ENCODE results near the gene SYNE1. TPM values are rescaled to one million over a fixed set of nuclear protein-coding genes. Genes with fewer than 3 reads are reported as not detected.
"Not testable (repeated sequence)": the region's sequence is repeated elsewhere in the genome, so short reads cannot be mapped to it uniquely, and the experiment has no call there.

Gene SYNE1
- total RNA-seq, 1 donor from 2014 or later: 6.0 TPM

- H2AFZ ChIP-seq (replicated peaks): no peak overlapping the region
These were observed 307.3 kb downstream of the SYNE1 start for GRCh38 chr6:152329638-152330448.

GRCh38 chr6:152328200-152328599 is 309.0 kb downstream of the SYNE1 start:
- H3K9me3 Mint-ChIP-seq; H2AFZ ChIP-seq (replicated peaks); H3K4me1 Mint-ChIP-seq; H3K79me2 ChIP-seq (ENCODE audit: low read depth); H3K9me3 ChIP-seq (ENCODE audit: low read depth); H3K4me1 ChIP-seq; H3K9ac ChIP-seq; H3K27ac ChIP-seq; H3K27ac Mint-ChIP-seq; H3F3A ChIP-seq (ENCODE audit: low read depth); DNase-seq (ENCODE audit: low spot score); H3K36me3 ChIP-seq; H3K27me3 Mint-ChIP-seq (ENCODE audit: insufficient read depth, low read depth); H3K27me3 ChIP-seq; H3K4me3 Mint-ChIP-seq; H3K4me2 ChIP-seq; H3K4me3 ChIP-seq; H4K20me1 ChIP-seq (ENCODE audit: low read depth): not testable (repeated sequence)
- peaks cover 26% of the 10 kb centered on the region for H3K36me3 Mint-ChIP-seq

More at GRCh38 chr6:152329638-152330448, 307.3 kb downstream of the SYNE1 start:
- Mint-ChIP-seq H3K4me3 (no peak overlapping the region), H3K27me3 (ENCODE audit: insufficient read depth, low read depth) (no peaks in the 10 kb centered on the region), H3K27ac (no peak overlapping the region), H3K36me3 (peaks cover 21% of the 10 kb centered on the region), H3K4me1 (no peaks in the 10 kb centered on the region), H3K9me3 (no peaks in the 10 kb centered on the region)
- H3K27ac ChIP-seq: no peak overlapping the region
- no peak for TF ChIP-seq CTCF (IDR thresholded peaks at IDR 0.05)
- no peak for TF ChIP-seq EZH2phosphoT487 (IDR thresholded peaks at IDR 0.05)
- no peak for TF ChIP-seq EZH2 (IDR thresholded peaks at IDR 0.05)
- H3K9me3 ChIP-seq (ENCODE audit: low read depth): no peaks in the 10 kb centered on the region
- H3K27me3 ChIP-seq: no peaks in the 10 kb centered on the region
- H3K4me2 ChIP-seq: no peak overlapping the region
- H3K36me3 ChIP-seq: no peaks in the 10 kb centered on the region
- no peak overlapping the region for H3K9ac ChIP-seq
- H4K20me1 ChIP-seq (ENCODE audit: low read depth): no peaks in the 10 kb centered on the region
- no peak overlapping the region for H3K4me3 ChIP-seq
- no peak for DNase-seq (ENCODE audit: low spot score)
- no peaks in the 10 kb centered on the region for H3K4me1 ChIP-seq
- no peaks in the 10 kb centered on the region for H3K79me2 ChIP-seq (ENCODE audit: low read depth)
- H3F3A ChIP-seq (ENCODE audit: low read depth): no peaks in the 10 kb centered on the region

- no peaks in the 10 kb centered on the region for H3K4me1 Mint-ChIP-seq
- peaks cover 13% of the 10 kb centered on the region for H3K36me3 Mint-ChIP-seq
- no peak overlapping the region for H3K27ac ChIP-seq
- H3K9ac ChIP-seq: no peak overlapping the region
- no peak for TF ChIP-seq CTCF (IDR thresholded peaks at IDR 0.05)
- no peak for TF ChIP-seq EZH2phosphoT487 (IDR thresholded peaks at IDR 0.05)
- TF ChIP-seq EZH2 (IDR thresholded peaks at IDR 0.05): no peak
- H3K4me1 ChIP-seq: no peaks in the 10 kb centered on the region
- H3K4me3 ChIP-seq: no peak overlapping the region
- H3K4me3 Mint-ChIP-seq: no peak overlapping the region
- no peaks in the 10 kb centered on the region for H3K27me3 ChIP-seq
- no peaks in the 10 kb centered on the region for H3K27me3 Mint-ChIP-seq (ENCODE audit: insufficient read depth, low read depth)
- DNase-seq (ENCODE audit: low spot score): no peak
- H3K4me2 ChIP-seq: no peak overlapping the region
- peak overlapping the region; percentile 79 for H3K27ac Mint-ChIP-seq
- H3K79me2 ChIP-seq (ENCODE audit: low read depth): no peaks in the 10 kb centered on the region
- no peak overlapping the region for H2AFZ ChIP-seq (replicated peaks)
- no peaks in the 10 kb centered on the region for H3K9me3 Mint-ChIP-seq
- H3K9me3 ChIP-seq (ENCODE audit: low read depth): no peaks in the 10 kb centered on the region
- no peaks in the 10 kb centered on the region for H3F3A ChIP-seq (ENCODE audit: low read depth)
- no peaks in the 10 kb centered on the region for H3K36me3 ChIP-seq
- H4K20me1 ChIP-seq (ENCODE audit: low read depth): no peaks in the 10 kb centered on the region
These were observed 313.8 kb downstream of the SYNE1 start for GRCh38 chr6:152323376-152323775.

GRCh38 chr6:152318278-152318677 is 318.9 kb downstream of the SYNE1 start:
- H3K27me3 ChIP-seq: no peaks in the 10 kb centered on the region
- Mint-ChIP-seq H3K4me1 (no peaks in the 10 kb centered on the region), H3K4me3 (no peak overlapping the region), H3K27ac (no peak overlapping the region), H3K9me3 (no peaks in the 10 kb centered on the region), H3K36me3 (peaks cover 15% of the 10 kb centered on the region), H3K27me3 (ENCODE audit: insufficient read depth, low read depth) (peaks cover 5% of the 10 kb centered on the region)
- no peak overlapping the region for H3K9ac ChIP-seq
- no peak overlapping the region for H3K27ac ChIP-seq
- no peak overlapping the region for H3K4me3 ChIP-seq
- no peak overlapping the region for H2AFZ ChIP-seq (replicated peaks)
- no peak overlapping the region for H3K4me2 ChIP-seq
- TF ChIP-seq CTCF (IDR thresholded peaks at IDR 0.05): no peak
- no peak for TF ChIP-seq EZH2 (IDR thresholded peaks at IDR 0.05)
- TF ChIP-seq EZH2phosphoT487 (IDR thresholded peaks at IDR 0.05): no peak
- H3K36me3 ChIP-seq: no peaks in the 10 kb centered on the region
- no peaks in the 10 kb centered on the region for H3K79me2 ChIP-seq (ENCODE audit: low read depth)
- DNase-seq (ENCODE audit: low spot score): no peak
- no peaks in the 10 kb centered on the region for H3F3A ChIP-seq (ENCODE audit: low read depth)
- no peaks in the 10 kb centered on the region for H4K20me1 ChIP-seq (ENCODE audit: low read depth)
- no peaks in the 10 kb centered on the region for H3K9me3 ChIP-seq (ENCODE audit: low read depth)
- no peaks in the 10 kb centered on the region for H3K4me1 ChIP-seq

Data from neural progenitor cell (in vitro differentiated cells).